ENCODE data around the gene ALDH1A2.
"Not testable (repeated sequence)": the region's sequence is repeated elsewhere in the genome, so short reads cannot be mapped to it uniquely, and the experiment has no call there.

ALDH1A2 gene

GRCh38 chr15:58002338-58003126 is 63.0 kb downstream of the ALDH1A2 start:
- in situ Hi-C loops (cut with HindIII; ENCODE audit: low sequenced_read_pairs) = no loop called here

GRCh38 chr15:57999699-58000098 is 65.8 kb downstream of the ALDH1A2 start:
- in situ Hi-C loops (cut with HindIII; ENCODE audit: low sequenced_read_pairs) = not testable (repeated sequence)

- in situ Hi-C loops (cut with HindIII; ENCODE audit: low sequenced_read_pairs) = no loop called here
These were observed 69.0 kb downstream of the ALDH1A2 start for GRCh38 chr15:57996561-57996960.

- in situ Hi-C loops (cut with HindIII; ENCODE audit: low sequenced_read_pairs) = no loop called here
These were observed 71.1 kb downstream of the ALDH1A2 start for GRCh38 chr15:57994221-57995049.

GRCh38 chr15:57993409-57994145 is 71.9 kb downstream of the ALDH1A2 start:
- in situ Hi-C loops (cut with HindIII; ENCODE audit: low sequenced_read_pairs) = no loop called here

- in situ Hi-C loops (cut with HindIII; ENCODE audit: low sequenced_read_pairs) = no loop called here
These were observed 72.7 kb downstream of the ALDH1A2 start for GRCh38 chr15:57992761-57993355.

- in situ Hi-C loops (cut with HindIII; ENCODE audit: low sequenced_read_pairs) = no loop called here
These were observed 92.0 kb downstream of the ALDH1A2 start for GRCh38 chr15:57973534-57973933.

GRCh38 chr15:57972864-57973263 is 92.6 kb downstream of the ALDH1A2 start:
- in situ Hi-C loops (cut with HindIII; ENCODE audit: low sequenced_read_pairs) = no loop called here

GRCh38 chr15:57969996-57970395 is 95.5 kb downstream of the ALDH1A2 start:
- in situ Hi-C loops (cut with HindIII; ENCODE audit: low sequenced_read_pairs) = no loop called here

- in situ Hi-C loops (cut with HindIII; ENCODE audit: low sequenced_read_pairs) = no loop called here
These were observed 96.2 kb downstream of the ALDH1A2 start for GRCh38 chr15:57969355-57969754.

- in situ Hi-C loops (cut with HindIII; ENCODE audit: low sequenced_read_pairs) = no loop called here
These were observed 102.6 kb downstream of the ALDH1A2 start for GRCh38 chr15:57962887-57963286.

GRCh38 chr15:57961919-57962318 is 103.6 kb downstream of the ALDH1A2 start:
- in situ Hi-C loops (cut with HindIII; ENCODE audit: low sequenced_read_pairs) = no loop called here

GRCh38 chr15:57957113-57957512 is 108.4 kb downstream of the ALDH1A2 start:
- in situ Hi-C loops (cut with HindIII; ENCODE audit: low sequenced_read_pairs) = no loop called here

- in situ Hi-C loops (cut with HindIII; ENCODE audit: low sequenced_read_pairs) = no loop called here
These were observed 111.6 kb downstream of the ALDH1A2 start for GRCh38 chr15:57953874-57954273.

- in situ Hi-C loops (cut with HindIII; ENCODE audit: low sequenced_read_pairs) = no loop called here
These were observed 114.1 kb downstream of the ALDH1A2 start for GRCh38 chr15:57951328-57951932.

- in situ Hi-C loops (cut with HindIII; ENCODE audit: low sequenced_read_pairs) = no loop called here
These were observed 115.0 kb downstream of the ALDH1A2 start for GRCh38 chr15:57950381-57950946.

GRCh38 chr15:57949374-57949943 is 116.1 kb downstream of the ALDH1A2 start:
- in situ Hi-C loops (cut with HindIII; ENCODE audit: low sequenced_read_pairs) = no loop called here

- in situ Hi-C loops (cut with HindIII; ENCODE audit: low sequenced_read_pairs) = no loop called here
These were observed 116.9 kb downstream of the ALDH1A2 start for GRCh38 chr15:57948351-57949289.

- in situ Hi-C loops (cut with HindIII; ENCODE audit: low sequenced_read_pairs) = no loop called here
These were observed 117.7 kb downstream of the ALDH1A2 start for GRCh38 chr15:57947781-57948180.
